ENCODE data around the gene CROCC. TPM values are rescaled to one million over a fixed set of nuclear protein-coding genes. Genes with fewer than 3 reads are reported as not detected.

CROCC gene
- total and polyA plus RNA-seq, 9 of the 15 experiments (the other 6 are each of a cell fraction or from before 2014, with no cell fraction given), result 0.17 to 15.4 (median 7.6) TPM

DNA sequence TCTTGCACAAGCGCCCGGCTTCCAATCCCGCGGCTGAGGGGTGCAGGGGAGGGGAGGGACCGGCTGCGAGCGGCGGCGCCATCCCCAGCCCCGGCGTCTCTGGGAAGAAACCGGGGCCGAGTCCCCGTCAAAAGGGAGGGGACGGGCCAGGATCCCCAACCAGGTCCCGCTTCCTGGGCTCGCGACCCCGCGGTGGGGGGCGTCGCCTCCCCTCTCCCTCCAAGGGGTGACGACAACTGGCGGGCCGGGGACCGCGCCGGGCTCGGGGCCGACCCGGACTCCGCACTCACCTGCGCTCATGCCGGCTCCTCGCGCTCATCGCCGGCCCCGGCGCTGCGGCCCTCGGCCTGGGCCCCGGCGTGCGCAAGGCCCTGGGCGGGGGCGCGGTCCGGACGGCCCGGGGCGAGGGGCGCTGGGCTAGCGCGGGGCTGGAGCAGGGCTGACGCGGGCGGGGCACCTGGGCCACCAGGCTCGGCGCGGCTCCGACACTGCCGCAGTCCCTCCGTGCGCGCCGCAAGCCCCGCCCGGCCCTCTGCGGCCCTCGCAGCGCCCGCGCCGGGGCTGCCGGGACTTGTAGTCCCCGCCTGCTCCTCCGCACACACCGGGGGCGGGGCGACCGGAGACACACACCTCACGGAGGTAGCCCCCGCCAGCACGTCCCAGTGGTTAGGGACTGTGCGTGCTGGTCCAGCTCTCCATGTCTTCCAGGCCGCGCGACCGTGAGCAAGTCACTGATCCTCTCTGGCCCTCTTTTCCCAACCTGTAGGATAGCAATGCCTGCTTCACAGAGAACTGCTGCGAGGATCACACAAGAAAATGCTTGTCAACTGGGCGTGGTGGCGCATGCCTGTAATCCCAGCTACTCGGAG lies 89.9 kb downstream of the CROCC start, which contains the start of gene ATP13A2 (continued):
- TF ChIP-seq ATF7 (IDR thresholded peaks at IDR 0.05), result peak; percentile 55
- peak; percentile 45; the same call in 1 of the 2 replicates for TF ChIP-seq KLF13 (tag; IDR thresholded peaks at IDR 0.05; ENCODE audit: borderline replicate concordance, low read depth)
- no peak for TF ChIP-seq FOXM1 (IDR thresholded peaks at IDR 0.05; ENCODE audit: low read depth)
- peak; percentile 17; the same call in 1 of the 2 replicates for TF ChIP-seq FOXM1 (CRISPR knock-in tag; IDR thresholded peaks at IDR 0.05; ENCODE audit: low read depth)
- 0 out of 2 replicates have a peak, but pooled peaks have one; percentile 62 for TF ChIP-seq POLR2G (IDR thresholded peaks at IDR 0.05; ENCODE audit: low read depth, low read length)
- TF ChIP-seq CREB1 (IDR thresholded peaks at IDR 0.05), result peak; percentile 84
- TF ChIP-seq CREB1 (CRISPR knock-in tag; IDR thresholded peaks at IDR 0.05), result peak; percentile 72; the same call in 1 of the 2 replicates
- TF ChIP-seq KDM2B (CRISPR knock-in tag; IDR thresholded peaks at IDR 0.05), result peak; percentile 7; the same call in 1 of the 2 replicates
- TF ChIP-seq, protein P1, sequence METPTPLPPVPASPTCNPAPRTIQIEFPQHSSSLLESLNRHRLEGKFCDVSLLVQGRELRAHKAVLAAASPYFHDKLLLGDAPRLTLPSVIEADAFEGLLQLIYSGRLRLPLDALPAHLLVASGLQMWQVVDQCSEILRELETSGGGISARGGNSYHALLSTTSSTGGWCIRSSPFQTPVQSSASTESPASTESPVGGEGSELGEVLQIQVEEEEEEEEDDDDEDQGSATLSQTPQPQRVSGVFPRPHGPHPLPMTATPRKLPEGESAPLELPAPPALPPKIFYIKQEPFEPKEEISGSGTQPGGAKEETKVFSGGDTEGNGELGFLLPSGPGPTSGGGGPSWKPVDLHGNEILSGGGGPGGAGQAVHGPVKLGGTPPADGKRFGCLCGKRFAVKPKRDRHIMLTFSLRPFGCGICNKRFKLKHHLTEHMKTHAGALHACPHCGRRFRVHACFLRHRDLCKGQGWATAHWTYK (CRISPR knock-in tag; IDR thresholded peaks at IDR 0.05), result 0 out of 2 replicates have a peak, but pooled peaks have one; percentile 65
- TF ChIP-seq MYC (IDR thresholded peaks at IDR 0.05; ENCODE audit: low read depth, low read length), result peak; percentile 68; the same call in 1 of the 2 replicates
- no peak for TF ChIP-seq MYC (CRISPR knock-in tag; IDR thresholded peaks at IDR 0.05; ENCODE audit: borderline replicate concordance, low read depth)
- TF ChIP-seq, protein P2, sequence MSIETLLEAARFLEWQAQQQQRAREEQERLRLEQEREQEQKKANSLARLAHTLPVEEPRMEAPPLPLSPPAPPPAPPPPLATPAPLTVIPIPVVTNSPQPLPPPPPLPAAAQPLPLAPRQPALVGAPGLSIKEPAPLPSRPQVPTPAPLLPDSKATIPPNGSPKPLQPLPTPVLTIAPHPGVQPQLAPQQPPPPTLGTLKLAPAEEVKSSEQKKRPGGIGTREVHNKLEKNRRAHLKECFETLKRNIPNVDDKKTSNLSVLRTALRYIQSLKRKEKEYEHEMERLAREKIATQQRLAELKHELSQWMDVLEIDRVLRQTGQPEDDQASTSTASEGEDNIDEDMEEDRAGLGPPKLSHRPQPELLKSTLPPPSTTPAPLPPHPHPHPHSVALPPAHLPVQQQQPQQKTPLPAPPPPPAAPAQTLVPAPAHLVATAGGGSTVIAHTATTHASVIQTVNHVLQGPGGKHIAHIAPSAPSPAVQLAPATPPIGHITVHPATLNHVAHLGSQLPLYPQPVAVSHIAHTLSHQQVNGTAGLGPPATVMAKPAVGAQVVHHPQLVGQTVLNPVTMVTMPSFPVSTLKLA (conservative IDR thresholded peaks at IDR 0.05), result peak; percentile 25 to 74; a peak in 1 of 4 replicates
- TF ChIP-seq GABPB1 (CRISPR knock-in tag; IDR thresholded peaks at IDR 0.05), result 0 out of 2 replicates have a peak, but pooled peaks have one; percentile 8
- TF ChIP-seq ATF1 (CRISPR knock-in tag; IDR thresholded peaks at IDR 0.05), result no peak
- TF ChIP-seq ATF1 (tag; IDR thresholded peaks at IDR 0.05), result peak; percentile 90
- peak; percentile 28; the same call in 1 of the 2 replicates for TF ChIP-seq SMAD4 (CRISPR knock-in tag; conservative IDR thresholded peaks at IDR 0.05)
- no peak for TF ChIP-seq TRIM28 (IDR thresholded peaks at IDR 0.05)
- TF ChIP-seq ERF (CRISPR knock-in tag; IDR thresholded peaks at IDR 0.05), result peak; percentile 23; the same call in 1 of the 2 replicates
- peak; percentile 98 for TF ChIP-seq HCFC1 (IDR thresholded peaks at IDR 0.05; ENCODE audit: low read depth, low read length)
- peak; percentile 84 for TF ChIP-seq HNRNPLL (IDR thresholded peaks at IDR 0.05; ENCODE audit: low read depth, low read length, poor library complexity, severe bottlenecking)
- TF ChIP-seq MCM3 (IDR thresholded peaks at IDR 0.05), result no peak
- TF ChIP-seq DMBX1 (CRISPR knock-in tag; IDR thresholded peaks at IDR 0.05; ENCODE audit: borderline replicate concordance), result 0 out of 2 replicates have a peak, but pooled peaks have one; percentile 10
- TF ChIP-seq SIN3B (IDR thresholded peaks at IDR 0.05; ENCODE audit: low read depth), result peak; percentile 64; the same call in 1 of the 2 replicates
- TF ChIP-seq CCNT2 (IDR thresholded peaks at IDR 0.05; ENCODE audit: borderline replicate concordance, extremely low read depth, insufficient read length, low read depth, low read length), result peak; percentile 74
- TF ChIP-seq TAF1 (IDR thresholded peaks at IDR 0.05; ENCODE audit: control insufficient read depth, extremely low read depth, insufficient read depth, low read length, severe bottlenecking), result peak; percentile 39
